GM23338 (cell line): Measurements from ENCODE around the gene DOCK2. TPM values are rescaled to one million over a fixed set of nuclear protein-coding genes. Genes with fewer than 3 reads are reported as not detected.

Experiments used
- ATAC-seq: fragments of 200-7000 bp; cut with Tn5 transposase; 3 replicates; pipeline ENCODE4 v1.9.1; 2020
- DNase-seq: peaks from one replicate; pipeline ENCODE4 v3.0.0-alpha.2; 2015; ENCODE audit warnings: low spot score
- H2AFZ ChIP-seq: fragments of 200-600 bp; sonication (generic); 2 replicates; pipeline ENCODE4 v1.8.0; 2016; ENCODE audit warnings: antibody characterized with exemption, mild to moderate bottlenecking, moderate library complexity
- H3F3A ChIP-seq: fragments of 200-600 bp; sonication (generic); replicated peaks from 2 replicates; pipeline ENCODE4 v1.8.0; 2017; ENCODE audit warnings: antibody characterized with exemption, mixed run types, low read depth
- H3K27ac ChIP-seq: fragments of 200-600 bp; sonication (generic); 2 replicates; pipeline ENCODE4 v1.6.1; 2016; ENCODE audit warnings: low read depth
- H3K27me3 ChIP-seq: fragments of 200-600 bp; sonication (generic); 2 replicates; pipeline ENCODE4 v1.8.0; 2016; ENCODE audit warnings: mild to moderate bottlenecking, mixed run types, moderate library complexity; ENCODE audit not compliant: insufficient read depth
- H3K36me3 ChIP-seq: fragments of 200-600 bp; sonication (generic); 2 replicates; pipeline ENCODE4 v1.8.0; 2016; ENCODE audit warnings: mild to moderate bottlenecking; ENCODE audit not compliant: insufficient read depth
- H3K4me1 ChIP-seq: fragments of 200-600 bp; sonication (generic); 2 replicates; pipeline ENCODE4 v1.8.0; 2016; ENCODE audit warnings: mild to moderate bottlenecking, moderate library complexity; ENCODE audit not compliant: insufficient read depth
- H3K4me2 ChIP-seq: fragments of 200-600 bp; sonication (generic); 2 replicates; pipeline ENCODE4 v1.7.1; 2017; ENCODE audit warnings: mixed run types
- H3K4me3 ChIP-seq: fragments of 200-600 bp; sonication (generic); 2 replicates; pipeline ENCODE4 v1.6.1; 2016; ENCODE audit warnings: mixed run types
- H3K79me2 ChIP-seq: fragments of 200-600 bp; sonication (generic); replicated peaks from 2 replicates; pipeline ENCODE4 v1.8.0; 2017; ENCODE audit warnings: mild to moderate bottlenecking; ENCODE audit not compliant: insufficient read depth
- H3K9me2 ChIP-seq: fragments of 200-600 bp; sonication (generic); 2 replicates; pipeline ENCODE4 v1.8.0; 2017; ENCODE audit not compliant: insufficient read depth
- H4K20me1 ChIP-seq: fragments of 200-600 bp; sonication (generic); replicated peaks from 2 replicates; pipeline ENCODE4 v1.8.0; 2017; ENCODE audit warnings: mild to moderate bottlenecking; ENCODE audit not compliant: insufficient read depth
- H3K27ac Mint-ChIP-seq: 2 replicates; pipeline ENCODE4 v1.8.0; 2020; ENCODE audit warnings: inconsistent platforms, mild to moderate bottlenecking, moderate library complexity, mixed read lengths
- H3K27me3 Mint-ChIP-seq: 3 replicates; pipeline ENCODE4 v1.8.0; 2022; ENCODE audit warnings: low read depth, mild to moderate bottlenecking, moderate library complexity, mixed read lengths, inconsistent platforms; ENCODE audit not compliant: insufficient read depth, poor library complexity
- H3K36me3 Mint-ChIP-seq: 3 replicates; pipeline ENCODE4 v1.8.0; 2021; ENCODE audit warnings: low read depth, mild to moderate bottlenecking, inconsistent platforms, moderate library complexity, mixed read lengths
- H3K4me1 Mint-ChIP-seq: 3 replicates; pipeline ENCODE4 v1.8.0; 2020; ENCODE audit warnings: mild to moderate bottlenecking, inconsistent platforms, mixed read lengths
- H3K4me3 Mint-ChIP-seq: 3 replicates; pipeline ENCODE4 v1.8.0; 2021; ENCODE audit warnings: moderate library complexity, mild to moderate bottlenecking, inconsistent platforms, mixed read lengths
- H3K9me3 Mint-ChIP-seq: 3 replicates; pipeline ENCODE4 v1.8.0; 2020; ENCODE audit warnings: moderate library complexity, mild to moderate bottlenecking, inconsistent platforms, mixed read lengths
- EZH2phosphoT487 ChIP-seq: fragments of 200-600 bp; sonication (generic); IDR thresholded peaks from one replicate; pipeline ENCODE4 v1.8.1; 2018; ENCODE audit warnings: antibody characterized with exemption; ENCODE audit not compliant: unreplicated experiment
- REST ChIP-seq: IDR thresholded peaks from one replicate; pipeline ENCODE4 v1.6.1; 2018; ENCODE audit warnings: antibody characterized with exemption; ENCODE audit not compliant: unreplicated experiment
- ZNF462 ChIP-seq: fragments of 250-450 bp; sonication (Bioruptor Pico); IDR thresholded peaks from 2 replicates; pipeline ENCODE4 v1.5.0; 2020; ENCODE audit warnings: mild to moderate bottlenecking, moderate library complexity
- polyA plus RNA-seq: library from polyadenylated mRNA; unstranded; fragments of >200 nt; fragmentation: Nextera tagmentation; extraction: Ambion mirVana; gene quantifications from 2 replicates; pipeline ENCODE4 v1.2.1, GENCODE V29; 2016
- total RNA-seq: library from RNA; depleted of rRNA; stranded (reverse); fragments of >200 nt; shearing (Covaris generic); gene quantifications from 2 replicates; pipeline ENCODE4 v1.2.3, GENCODE V29; 2014

Gene DOCK2
- total and polyA plus RNA-seq, 2 experiments from 2014 or later: 3.7 to 9.4 TPM

GRCh38 chr5:169831331-169831730, 194.3 kb downstream of the DOCK2 start:
- no peak for ATAC-seq
- no peak for DNase-seq
- H2AFZ ChIP-seq: no peak overlapping the region

GRCh38 chr5:169832304-169832703, 195.2 kb downstream of the DOCK2 start:
- H3K4me2 ChIP-seq: no peak overlapping the region
- no peaks in the 10 kb centered on the region for H3K79me2 ChIP-seq
- no peak overlapping the region for H2AFZ ChIP-seq
- no peaks in the 10 kb centered on the region for H3K4me1 ChIP-seq
- no peak overlapping the region for H3K27ac ChIP-seq
- H3K9me2 ChIP-seq: no peaks in the 10 kb centered on the region
- H3F3A ChIP-seq: no peaks in the 10 kb centered on the region
- DNase-seq (no peak), ATAC-seq (no peak)
- H4K20me1 ChIP-seq: no peaks in the 10 kb centered on the region
- Mint-ChIP-seq H3K4me1 (peaks cover 2% of the 10 kb centered on the region; the same call in 2 of the 3 replicates), H3K27ac (no peak overlapping the region), H3K36me3 (no peaks in the 10 kb centered on the region), H3K9me3 (no peaks in the 10 kb centered on the region), H3K4me3 (no peak overlapping the region), H3K27me3 (peaks cover 2% of the 10 kb centered on the region)
- no peak overlapping the region for H3K4me3 ChIP-seq
- H3K27me3 ChIP-seq: no peaks in the 10 kb centered on the region
- no peaks in the 10 kb centered on the region for H3K36me3 ChIP-seq
- TF ChIP-seq ZNF462 (CRISPR knock-in tag) (no peak), REST (no peak), EZH2phosphoT487 (no peak)

More at GRCh38 chr5:169831331-169831730, 194.3 kb downstream of the DOCK2 start:
- Histone ChIP-seq H3K9me2 (no peaks in the 10 kb centered on the region), H3K27me3 (no peaks in the 10 kb centered on the region), H3K4me1 (peaks cover 6% of the 10 kb centered on the region; the same call in 1 of the 2 replicates), H3K4me2 (no peak overlapping the region), H3K4me3 (no peak overlapping the region), H3K79me2 (no peaks in the 10 kb centered on the region), H3K36me3 (no peaks in the 10 kb centered on the region), H3F3A (no peaks in the 10 kb centered on the region), H3K27ac (no peak overlapping the region), H4K20me1 (no peaks in the 10 kb centered on the region)
- H3K4me1 Mint-ChIP-seq: peaks cover 7% of the 10 kb centered on the region; the same call in 2 of the 3 replicates
- H3K9me3 Mint-ChIP-seq: peaks cover under 1% of the 10 kb centered on the region; the same call in 1 of the 3 replicates
- H3K27me3 Mint-ChIP-seq: peaks cover 2% of the 10 kb centered on the region
- no peak for TF ChIP-seq REST
- H3K4me3 Mint-ChIP-seq: no peak overlapping the region
- H3K36me3 Mint-ChIP-seq: no peaks in the 10 kb centered on the region
- H3K27ac Mint-ChIP-seq: no peak overlapping the region
